ENCODE measurements around the gene SETD2. TPM values are rescaled to one million over a fixed set of nuclear protein-coding genes. Genes with fewer than 3 reads are reported as not detected.
A peak's percentile ranks its signal among the peaks of the same experiment; 100 is the strongest.

Gene SETD2
- total RNA-seq, 1 donor: 45.3 TPM

- DNase-seq (ENCODE audit: low read depth): no peak
- TF ChIP-seq CTCF (IDR thresholded peaks at IDR 0.05; ENCODE audit: insufficient read depth, low read depth, low read length): no peak
- H3K4me3 ChIP-seq (ENCODE audit: low read depth, low read length): no peak overlapping the region
Measured at GRCh38 chr3:46989146-46989810, 174.6 kb downstream of the SETD2 start.

GRCh38 chr3:46988616-46989015, 175.3 kb downstream of the SETD2 start:
- no peak for TF ChIP-seq CTCF (IDR thresholded peaks at IDR 0.05; ENCODE audit: insufficient read depth, low read depth, low read length)
- no peak overlapping the region for H3K4me3 ChIP-seq (ENCODE audit: low read depth, low read length)
- DNase-seq (ENCODE audit: low read depth): no peak

GRCh38 chr3:46987743-46988401, 176.0 kb downstream of the SETD2 start:
- H3K4me3 ChIP-seq (ENCODE audit: low read depth, low read length): no peak overlapping the region
- peak; percentile 33 for DNase-seq (ENCODE audit: low read depth)
- no peak for TF ChIP-seq CTCF (IDR thresholded peaks at IDR 0.05; ENCODE audit: insufficient read depth, low read depth, low read length)

- TF ChIP-seq CTCF (IDR thresholded peaks at IDR 0.05; ENCODE audit: insufficient read depth, low read depth, low read length): no peak
- peak; percentile 77 for DNase-seq (ENCODE audit: low read depth)
- no peak overlapping the region for H3K4me3 ChIP-seq (ENCODE audit: low read depth, low read length)
Measured at GRCh38 chr3:46987319-46987742, 176.6 kb downstream of the SETD2 start.

- H3K4me3 ChIP-seq (ENCODE audit: low read depth, low read length): no peak overlapping the region
- no peak for TF ChIP-seq CTCF (IDR thresholded peaks at IDR 0.05; ENCODE audit: insufficient read depth, low read depth, low read length)
- no peak for DNase-seq (ENCODE audit: low read depth)
Measured at GRCh38 chr3:46986782-46987310, 177.1 kb downstream of the SETD2 start.

GRCh38 chr3:46986055-46986730, 177.7 kb downstream of the SETD2 start:
- DNase-seq (ENCODE audit: low read depth): no peak
- no peak for TF ChIP-seq CTCF (IDR thresholded peaks at IDR 0.05; ENCODE audit: insufficient read depth, low read depth, low read length)
- no peak overlapping the region for H3K4me3 ChIP-seq (ENCODE audit: low read depth, low read length)
